HUES48 (cell line): ENCODE measurements around the gene CFAP251.

Experiments
- H3K27ac ChIP-seq: one replicate; pipeline ENCODE4 v1.7.0; 2013; ENCODE audit warnings: low read depth, low read length, inconsistent platforms
- H3K27me3 ChIP-seq: 2 replicates; pipeline ENCODE4 v1.6.1; 2013; ENCODE audit warnings: mild to moderate bottlenecking, low read length; ENCODE audit not compliant: control insufficient read depth, insufficient read depth
- H3K36me3 ChIP-seq: 2 replicates; pipeline ENCODE4 v1.6.1; 2013; ENCODE audit warnings: low read length; ENCODE audit not compliant: control insufficient read depth, insufficient read depth
- H3K4me1 ChIP-seq: 2 replicates; pipeline ENCODE4 v1.6.1; 2013; ENCODE audit warnings: mild to moderate bottlenecking, low read length; ENCODE audit not compliant: control insufficient read depth, insufficient read depth
- H3K4me3 ChIP-seq: 2 replicates; pipeline ENCODE4 v1.5.1; 2013; ENCODE audit warnings: mild to moderate bottlenecking, low read depth, low read length
- H3K9ac ChIP-seq: 2 replicates; pipeline ENCODE4 v1.6.1; 2013; ENCODE audit warnings: mild to moderate bottlenecking, low read depth, low read length, moderate library complexity
- H3K9me3 ChIP-seq: 2 replicates; pipeline ENCODE4 v1.6.1; 2013; ENCODE audit warnings: low read length; ENCODE audit not compliant: control insufficient read depth, insufficient read depth

The CFAP251 gene

GRCh38 chr12:122052285-122052684 lies 133.9 kb downstream of the CFAP251 start:
- Histone ChIP-seq H3K9me3 (no peaks in the 10 kb centered on the region), H3K9ac (no peak overlapping the region), H3K4me3 (no peak overlapping the region), H3K36me3 (peaks cover 35% of the 10 kb centered on the region), H3K27ac (no peak overlapping the region), H3K27me3 (no peaks in the 10 kb centered on the region), H3K4me1 (no peaks in the 10 kb centered on the region)
